HG02840 (cell line): ENCODE measurements around the gene PLEKHD1.
A peak's percentile ranks its signal among the peaks of the same experiment; 100 is the strongest.
"Not testable (repeated sequence)": the region's sequence is repeated elsewhere in the genome, so short reads cannot be mapped to it uniquely, and the experiment has no call there.

Experiments
- ATAC-seq: cut with Tn5 transposase; IDR thresholded peaks from one replicate; pipeline ENCODE4 v1.9.1; 2021; ENCODE audit warnings: mild to moderate bottlenecking, moderate library complexity, moderate number of reproducible peaks; ENCODE audit not compliant: unreplicated experiment, low FRiP score

PLEKHD1 gene

GRCh38 chr14:69484444-69485314 is at the start of gene PLEKHD1:
PLEKHD1 (plus strand) TSS chr14:69484728; CDS start chr14:69484966, 238 bp downstream.
- ATAC-seq, result no peak

- no peak for ATAC-seq
Measured at GRCh38 chr14:69439521-69440270, 44.8 kb upstream of the PLEKHD1 start.

GRCh38 chr14:69441948-69442347 is 42.6 kb upstream of the PLEKHD1 start:
- peak; percentile 84 for ATAC-seq

GRCh38 chr14:69443296-69443805 is 41.2 kb upstream of the PLEKHD1 start:
- no peak for ATAC-seq

- ATAC-seq, result no peak
Measured at GRCh38 chr14:69449216-69449615, 35.3 kb upstream of the PLEKHD1 start.

GRCh38 chr14:69451941-69452340 is 32.6 kb upstream of the PLEKHD1 start:
- ATAC-seq, result no peak

GRCh38 chr14:69458350-69458749 is 26.2 kb upstream of the PLEKHD1 start:
- no peak for ATAC-seq

GRCh38 chr14:69459122-69459521 is 25.4 kb upstream of the PLEKHD1 start:
- no peak for ATAC-seq

- no peak for ATAC-seq
Measured at GRCh38 chr14:69460093-69460701, 24.3 kb upstream of the PLEKHD1 start.

GRCh38 chr14:69464379-69464778 is 20.1 kb upstream of the PLEKHD1 start:
- no peak for ATAC-seq

GRCh38 chr14:69464829-69465228 is 19.7 kb upstream of the PLEKHD1 start:
- no peak for ATAC-seq

GRCh38 chr14:69468949-69469348 is 15.6 kb upstream of the PLEKHD1 start:
- no peak for ATAC-seq

GRCh38 chr14:69471436-69471835 is 13.1 kb upstream of the PLEKHD1 start:
- ATAC-seq, result no peak

- ATAC-seq, result no peak
Measured at GRCh38 chr14:69471916-69472315, 12.6 kb upstream of the PLEKHD1 start.

- ATAC-seq, result no peak
Measured at GRCh38 chr14:69473260-69473659, 11.3 kb upstream of the PLEKHD1 start.

GRCh38 chr14:69473946-69474345 is 10.6 kb upstream of the PLEKHD1 start:
- ATAC-seq, result no peak

- ATAC-seq, result no peak
Measured at GRCh38 chr14:69475194-69475818, 9.2 kb upstream of the PLEKHD1 start.

GRCh38 chr14:69476824-69477450 is 7.6 kb upstream of the PLEKHD1 start:
- ATAC-seq, result not testable (repeated sequence)

- not testable (repeated sequence) for ATAC-seq
Measured at GRCh38 chr14:69478055-69478454, 6.5 kb upstream of the PLEKHD1 start.

- no peak for ATAC-seq
Measured at GRCh38 chr14:69479696-69480095, 4.8 kb upstream of the PLEKHD1 start.
